HCT116 (cell line): ENCODE measurements around the gene CYB5R3. TPM values are rescaled to one million over a fixed set of nuclear protein-coding genes. Genes with fewer than 3 reads are reported as not detected.
"Not testable (repeated sequence)": the region's sequence is repeated elsewhere in the genome, so short reads cannot be mapped to it uniquely, and the experiment has no call there.

ENCODE experiments used
- ATAC-seq: fragments of 200-7000 bp; cut with Tn5 transposase; 2 replicates; pipeline ENCODE4 v1.9.1; 2020; ENCODE audit warnings: mild to moderate bottlenecking, moderate library complexity
- BruUV-seq: library from RNA; stranded (reverse); fragments of 400-500 nt; replicated peaks from 2 replicates; lab custom pipeline; 2021; lab: Mats Ljungman, UMichigan
- CTCF ChIA-PET: fragments of 300-600 bp; sonication (Branson Sonifier 250); formaldehyde crosslinking; loops from one replicate; lab custom pipeline; 2021; ENCODE audit warnings: antibody characterized with exemption; lab: Charles Lee
- POLR2A ChIA-PET: fragments of 300-600, 350-600 bp; sonication (Branson Sonifier 250); formaldehyde crosslinking; loops from one replicate; lab custom pipeline; 2021; ENCODE audit warnings: antibody characterized with exemption; lab: Charles Lee
- RAD21 ChIA-PET, 2 experiments: fragments of 300-600 bp; sonication (Branson Sonifier 250); formaldehyde crosslinking; loops; one replicate each; lab custom pipeline; 2023; ENCODE audit warnings: low total read pairs in 2 of 2; ENCODE audit not compliant: uncharacterized antibody in 2 of 2, unreplicated experiment in 2 of 2, low non-redundant PET in 1 of 2; lab: Charles Lee
- DNase-seq: peaks from one replicate; pipeline ENCODE4 v3.0.0-alpha.2; 2010; ENCODE audit warnings: low read depth, low spot score
- H2AFZ ChIP-seq: fragments of 200-600 bp; shearing (Covaris generic), sonication (generic); 2 replicates; pipeline ENCODE4 v1.6.1; 2017; ENCODE audit warnings: low read depth, mixed run types, mixed read lengths, antibody characterized with exemption, low read length; ENCODE audit not compliant: poor library complexity, severe bottlenecking
- H3K27ac ChIP-seq: 2 replicates; pipeline ENCODE4 v1.5.1; 2012; ENCODE audit warnings: low read depth, low read length
- H3K27me3 ChIP-seq: fragments of 200-600 bp; sonication (generic); 2 replicates; pipeline ENCODE4 v1.6.1; 2016; ENCODE audit warnings: mixed run types, low read length, mixed read lengths; ENCODE audit not compliant: insufficient read depth
- H3K36me3 ChIP-seq, 2 experiments: fragments of 200-500 bp in 1 of 2; fragments of 200-600 bp in 1 of 2; sonication (Bioruptor generic) in 1 of 2; sonication (generic) in 1 of 2; 2 replicates each; pipeline versions ENCODE4 v1.5.1 to v1.6.1; 2014 to 2016; ENCODE audit warnings: low read length in 2 of 2, inconsistent platforms in 1 of 2, mixed read lengths in 1 of 2, mixed run types in 1 of 2; ENCODE audit not compliant: insufficient read depth in 2 of 2, control insufficient read depth in 1 of 2
- H3K4me1 ChIP-seq, 2 experiments: fragments of 200-600 bp in 1 of 2; sonication (generic) in 1 of 2; 2 replicates each; pipeline versions ENCODE4 v1.5.1 to v1.6.1; 2012 to 2017; ENCODE audit warnings: low read length in 2 of 2, inconsistent platforms in 1 of 2, mild to moderate bottlenecking in 1 of 2, mixed read lengths in 1 of 2, mixed run types in 1 of 2, moderate library complexity in 1 of 2; ENCODE audit not compliant: insufficient read depth in 2 of 2, control insufficient read depth in 1 of 2
- H3K4me2 ChIP-seq: fragments of 200-600 bp; sonication (generic); 2 replicates; pipeline ENCODE4 v1.6.1; 2017; ENCODE audit warnings: mixed run types, low read length, mixed read lengths
- H3K4me3 ChIP-seq, 2 experiments: fragments of 200-600 bp in 1 of 2; sonication (generic) in 1 of 2; replicated peaks in 1 of 2; 2 replicates each; pipeline ENCODE4 v1.5.1; 2011 to 2016; ENCODE audit warnings: low read length in 2 of 2, control low read depth in 1 of 2, low read depth in 1 of 2, mild to moderate bottlenecking in 1 of 2, mixed read lengths in 1 of 2, mixed run types in 1 of 2
- H3K79me2 ChIP-seq: fragments of 200-600 bp; sonication (generic); 2 replicates; pipeline ENCODE4 v1.6.1; 2017; ENCODE audit warnings: mild to moderate bottlenecking, mixed run types, low read length, moderate library complexity, mixed read lengths; ENCODE audit not compliant: insufficient read depth
- H3K9ac ChIP-seq: fragments of 200-600 bp; sonication (generic); 2 replicates; pipeline ENCODE4 v1.6.1; 2016; ENCODE audit warnings: low read length, mixed read lengths
- H3K9me2 ChIP-seq: fragments of 200-600 bp; sonication (generic), shearing (Covaris generic); 2 replicates; pipeline ENCODE4 v1.6.1; 2017; ENCODE audit warnings: mixed run types, mild to moderate bottlenecking, moderate library complexity; ENCODE audit not compliant: insufficient read depth
- H3K9me3 ChIP-seq, 2 experiments: fragments of 200-500 bp in 1 of 2; fragments of 200-600 bp in 1 of 2; sonication (Bioruptor generic) in 1 of 2; sonication (generic) in 1 of 2; 2 replicates each; pipeline ENCODE4 v1.6.1; 2014 to 2017; ENCODE audit warnings: low read length in 2 of 2, mixed read lengths in 2 of 2, inconsistent platforms in 1 of 2, low read depth in 1 of 2, mild to moderate bottlenecking in 1 of 2, mixed run types in 1 of 2, moderate library complexity in 1 of 2; ENCODE audit not compliant: control insufficient read depth in 1 of 2, insufficient read depth in 1 of 2
- H4K20me1 ChIP-seq: fragments of 200-600 bp; sonication (generic), shearing (Covaris generic); 2 replicates; pipeline ENCODE4 v1.6.1; 2017; ENCODE audit warnings: mixed run types, mild to moderate bottlenecking, moderate library complexity; ENCODE audit not compliant: insufficient read depth
- CBX3 ChIP-seq: IDR thresholded peaks from 2 replicates; pipeline ENCODE4 v1.6.1; 2012; ENCODE audit warnings: low read depth
- CEBPB ChIP-seq: IDR thresholded peaks from 2 replicates; pipeline ENCODE4 v1.6.1; 2012; ENCODE audit warnings: low read depth
- EZH2 ChIP-seq: fragments of 200-600 bp; sonication (generic); IDR thresholded peaks from 2 replicates; pipeline ENCODE4 v1.6.1; 2017; ENCODE audit warnings: antibody characterized with exemption, mixed run types
- POLR2A ChIP-seq: IDR thresholded peaks from 2 replicates; pipeline ENCODE4 v1.7.0; 2011; ENCODE audit warnings: borderline replicate concordance; ENCODE audit not compliant: insufficient read depth, insufficient read length; ENCODE audit errors: extremely low read depth
- RAD21 ChIP-seq: IDR thresholded peaks from 2 replicates; pipeline ENCODE4 v1.6.1; 2012; ENCODE audit warnings: low read depth, mild to moderate bottlenecking
- intact Hi-C: fragments of 100-400 bp; cut with micrococcal nuclease; formaldehyde crosslinking; loops from 2 replicates; pipeline ENCODE4 v1.10.0; 2022
- total RNA-seq: library from RNA; stranded (reverse); gene quantifications from one replicate; pipeline ENCODE4 v1.2.1, GENCODE V29; 2021; ENCODE audit not compliant: unreplicated experiment
- TF ChIP-seq, protein P1 (sequence below): IDR thresholded peaks from 2 replicates; pipeline ENCODE4 v1.6.1; 2012; ENCODE audit warnings: low read depth
- TF ChIP-seq, protein P2 (sequence below): IDR thresholded peaks from 2 replicates; pipeline ENCODE4 v1.6.1; 2011; ENCODE audit warnings: mild to moderate bottlenecking, low read length, moderate library complexity; ENCODE audit not compliant: insufficient replicate concordance; ENCODE audit errors: extremely low read depth

The CYB5R3 gene
- total RNA-seq, 1 experiment from 2014 or later = 127 TPM

DNA sequence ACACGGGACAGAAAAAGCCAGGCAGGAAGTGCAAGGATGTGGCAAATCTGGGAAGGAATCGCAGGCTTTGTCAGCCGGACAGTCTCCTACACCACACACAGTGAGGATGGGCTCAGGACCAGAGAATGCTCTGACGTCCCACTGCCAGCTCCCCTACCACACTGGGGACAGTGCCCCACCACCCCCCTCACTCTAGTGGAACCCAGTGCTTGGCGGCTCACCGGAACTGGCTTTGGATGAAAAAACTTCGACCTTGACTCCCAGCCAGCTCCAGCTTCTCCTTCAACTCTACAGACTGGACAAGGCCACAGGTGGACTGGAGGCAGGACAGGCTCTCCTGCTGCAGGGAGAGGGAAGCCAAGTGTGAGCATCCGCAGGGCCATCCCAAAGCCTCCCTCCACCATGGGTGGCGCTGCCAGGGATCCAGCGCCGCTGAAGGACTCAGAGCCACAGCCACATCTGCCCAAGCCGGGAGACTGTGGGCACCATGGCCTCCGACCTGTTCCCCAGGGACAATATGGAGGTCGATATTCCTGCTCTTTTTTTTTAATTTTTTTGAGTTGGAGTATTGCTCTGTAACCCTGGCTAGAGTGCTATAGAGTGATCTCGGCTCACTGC is 71.5 kb downstream of the CYB5R3 start:
- no peak overlapping the region for H3K9ac ChIP-seq
- H3K4me3 ChIP-seq = no peak overlapping the region
- POLR2A ChIA-PET = no interaction called here
- CTCF ChIA-PET = no interaction called here
- H3K4me1 ChIP-seq = peaks cover 3 to 8% of the 10 kb centered on the region in 2 experiments
- H3K27ac ChIP-seq = no peak overlapping the region
- no peaks in the 10 kb centered on the region for H3K9me2 ChIP-seq
- H3K4me2 ChIP-seq = no peak overlapping the region
- no peak for DNase-seq
- no peaks in the 10 kb centered on the region for H3K27me3 ChIP-seq
- intact Hi-C loops = no loop called here
- BruUV-seq = no TSS peak
- no peak overlapping the region for H2AFZ ChIP-seq
- no peak for ATAC-seq
- peaks cover 40% of the 10 kb centered on the region for H3K79me2 ChIP-seq
- H4K20me1 ChIP-seq = no peaks in the 10 kb centered on the region
- RAD21 ChIA-PET = no interaction called here
- H3K36me3 ChIP-seq = peaks cover 9 to 23% of the 10 kb centered on the region in 2 experiments; a peak in 3 of 4 replicates
- H3K9me3 ChIP-seq = no peaks in the 10 kb centered on the region
- no peak for TF ChIP-seq CEBPB
- no peak for TF ChIP-seq POLR2A
- no peak for TF ChIP-seq RAD21
- no peak for TF ChIP-seq EZH2
- no peak for TF ChIP-seq CBX3
- TF ChIP-seq, protein P1, sequence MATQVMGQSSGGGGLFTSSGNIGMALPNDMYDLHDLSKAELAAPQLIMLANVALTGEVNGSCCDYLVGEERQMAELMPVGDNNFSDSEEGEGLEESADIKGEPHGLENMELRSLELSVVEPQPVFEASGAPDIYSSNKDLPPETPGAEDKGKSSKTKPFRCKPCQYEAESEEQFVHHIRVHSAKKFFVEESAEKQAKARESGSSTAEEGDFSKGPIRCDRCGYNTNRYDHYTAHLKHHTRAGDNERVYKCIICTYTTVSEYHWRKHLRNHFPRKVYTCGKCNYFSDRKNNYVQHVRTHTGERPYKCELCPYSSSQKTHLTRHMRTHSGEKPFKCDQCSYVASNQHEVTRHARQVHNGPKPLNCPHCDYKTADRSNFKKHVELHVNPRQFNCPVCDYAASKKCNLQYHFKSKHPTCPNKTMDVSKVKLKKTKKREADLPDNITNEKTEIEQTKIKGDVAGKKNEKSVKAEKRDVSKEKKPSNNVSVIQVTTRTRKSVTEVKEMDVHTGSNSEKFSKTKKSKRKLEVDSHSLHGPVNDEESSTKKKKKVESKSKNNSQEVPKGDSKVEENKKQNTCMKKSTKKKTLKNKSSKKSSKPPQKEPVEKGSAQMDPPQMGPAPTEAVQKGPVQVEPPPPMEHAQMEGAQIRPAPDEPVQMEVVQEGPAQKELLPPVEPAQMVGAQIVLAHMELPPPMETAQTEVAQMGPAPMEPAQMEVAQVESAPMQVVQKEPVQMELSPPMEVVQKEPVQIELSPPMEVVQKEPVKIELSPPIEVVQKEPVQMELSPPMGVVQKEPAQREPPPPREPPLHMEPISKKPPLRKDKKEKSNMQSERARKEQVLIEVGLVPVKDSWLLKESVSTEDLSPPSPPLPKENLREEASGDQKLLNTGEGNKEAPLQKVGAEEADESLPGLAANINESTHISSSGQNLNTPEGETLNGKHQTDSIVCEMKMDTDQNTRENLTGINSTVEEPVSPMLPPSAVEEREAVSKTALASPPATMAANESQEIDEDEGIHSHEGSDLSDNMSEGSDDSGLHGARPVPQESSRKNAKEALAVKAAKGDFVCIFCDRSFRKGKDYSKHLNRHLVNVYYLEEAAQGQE = no peak
- TF ChIP-seq, protein P2, sequence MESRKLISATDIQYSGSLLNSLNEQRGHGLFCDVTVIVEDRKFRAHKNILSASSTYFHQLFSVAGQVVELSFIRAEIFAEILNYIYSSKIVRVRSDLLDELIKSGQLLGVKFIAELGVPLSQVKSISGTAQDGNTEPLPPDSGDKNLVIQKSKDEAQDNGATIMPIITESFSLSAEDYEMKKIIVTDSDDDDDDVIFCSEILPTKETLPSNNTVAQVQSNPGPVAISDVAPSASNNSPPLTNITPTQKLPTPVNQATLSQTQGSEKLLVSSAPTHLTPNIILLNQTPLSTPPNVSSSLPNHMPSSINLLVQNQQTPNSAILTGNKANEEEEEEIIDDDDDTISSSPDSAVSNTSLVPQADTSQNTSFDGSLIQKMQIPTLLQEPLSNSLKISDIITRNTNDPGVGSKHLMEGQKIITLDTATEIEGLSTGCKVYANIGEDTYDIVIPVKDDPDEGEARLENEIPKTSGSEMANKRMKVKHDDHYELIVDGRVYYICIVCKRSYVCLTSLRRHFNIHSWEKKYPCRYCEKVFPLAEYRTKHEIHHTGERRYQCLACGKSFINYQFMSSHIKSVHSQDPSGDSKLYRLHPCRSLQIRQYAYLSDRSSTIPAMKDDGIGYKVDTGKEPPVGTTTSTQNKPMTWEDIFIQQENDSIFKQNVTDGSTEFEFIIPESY = no peak

DNA sequence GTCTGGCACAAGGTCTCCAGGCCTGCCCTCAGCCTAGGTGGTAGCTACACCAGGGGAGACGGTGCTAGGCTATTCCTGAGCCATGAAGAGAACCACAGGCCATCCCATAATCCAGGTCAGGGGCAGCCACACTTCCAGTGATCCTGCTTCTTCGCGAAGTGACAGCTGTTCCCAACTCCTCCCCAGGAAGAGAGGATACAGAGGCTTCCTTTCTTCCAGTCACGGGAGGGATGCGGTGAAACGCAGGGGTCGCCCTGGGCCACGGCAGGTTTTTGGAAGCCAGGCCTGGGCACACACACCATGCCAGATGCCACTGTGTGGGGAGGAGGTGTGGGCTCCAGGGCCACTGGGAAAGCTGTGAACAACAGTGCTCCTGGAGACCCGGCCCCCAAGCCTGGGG is 72.1 kb downstream of the CYB5R3 start:
- H3K27me3 ChIP-seq, H3K9ac ChIP-seq, intact Hi-C loops, DNase-seq, BruUV-seq, H3K4me1 ChIP-seq, CTCF ChIA-PET, H3K9me3 ChIP-seq, H3K9me2 ChIP-seq, H3K4me2 ChIP-seq, ATAC-seq, H2AFZ ChIP-seq, H4K20me1 ChIP-seq, RAD21 ChIA-PET, H3K27ac ChIP-seq, H3K4me3 ChIP-seq, POLR2A ChIA-PET: not testable (repeated sequence)
- peaks cover 9 to 23% of the 10 kb centered on the region in 2 experiments; a peak in 3 of 4 replicates for H3K36me3 ChIP-seq
- peaks cover 40% of the 10 kb centered on the region for H3K79me2 ChIP-seq

DNA sequence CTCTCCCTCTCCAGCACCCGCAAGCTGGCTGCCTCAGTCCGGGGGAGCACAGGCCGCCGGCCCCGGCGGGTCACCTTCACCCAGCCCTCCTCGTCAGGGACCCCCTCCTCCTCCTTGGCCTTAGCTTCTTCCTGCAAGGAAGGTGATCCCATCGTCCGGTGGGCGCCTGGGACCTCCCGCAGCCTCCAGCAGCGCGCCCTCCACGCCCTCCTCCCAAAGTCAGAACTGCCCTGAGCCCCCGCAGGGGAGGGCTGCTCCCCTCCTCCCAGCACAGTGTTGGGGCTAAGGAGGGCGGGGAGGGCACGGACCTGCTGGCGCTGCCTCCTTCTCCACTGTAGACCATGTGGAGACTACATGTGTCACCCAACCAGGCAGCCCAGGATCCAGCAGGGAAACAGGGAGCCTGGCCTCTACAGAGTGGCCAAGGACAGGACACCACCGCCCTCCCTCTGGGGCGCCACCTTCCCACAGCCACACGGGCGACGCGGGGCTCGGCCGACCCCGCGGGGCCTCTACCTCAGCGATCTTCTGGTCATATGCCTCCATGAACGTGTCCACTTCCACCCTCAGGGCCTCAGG is 73.1 kb downstream of the CYB5R3 start:
- Histone ChIP-seq H3K79me2 (peaks cover 33% of the 10 kb centered on the region), H3K36me3 (peaks cover 9 to 23% of the 10 kb centered on the region in 2 experiments; a peak in 3 of 4 replicates)
- H3K4me1 ChIP-seq, RAD21 ChIA-PET, H3K4me3 ChIP-seq, BruUV-seq, ATAC-seq, H2AFZ ChIP-seq, H3K9me2 ChIP-seq, intact Hi-C loops, H4K20me1 ChIP-seq, H3K27me3 ChIP-seq, H3K9me3 ChIP-seq, H3K4me2 ChIP-seq, H3K27ac ChIP-seq, DNase-seq, CTCF ChIA-PET, POLR2A ChIA-PET, H3K9ac ChIP-seq: not testable (repeated sequence)
